HG03135 (cell line): Measurements from ENCODE around the gene TRPM3.
"Not testable (repeated sequence)": the region's sequence is repeated elsewhere in the genome, so short reads cannot be mapped to it uniquely, and the experiment has no call there.

ENCODE experiments used
- ATAC-seq: cut with Tn5 transposase; IDR thresholded peaks from one replicate; pipeline ENCODE4 v1.9.1; 2021; ENCODE audit warnings: mild to moderate bottlenecking, moderate library complexity; ENCODE audit not compliant: unreplicated experiment

The TRPM3 gene

DNA sequence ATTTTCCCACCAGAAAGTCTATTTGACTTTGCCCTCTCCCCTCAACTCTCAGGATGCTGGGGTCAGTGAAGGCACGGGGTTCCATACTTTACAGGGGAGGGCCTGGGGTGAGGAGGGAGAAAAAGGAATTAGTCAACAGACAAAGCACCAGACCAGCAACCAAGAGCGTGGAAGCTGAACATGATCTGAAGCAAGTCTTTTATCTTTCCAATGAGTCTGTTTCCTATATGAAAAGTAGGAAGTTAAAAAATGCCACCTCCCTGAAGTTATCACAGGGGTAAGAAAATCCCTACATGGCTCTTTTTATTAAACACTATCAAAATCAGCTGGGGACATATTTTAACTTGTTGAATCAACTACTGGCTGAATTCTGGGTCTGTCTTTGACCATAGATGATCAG lies 337.0 kb downstream of the TRPM3 start:
- no peak for ATAC-seq

DNA sequence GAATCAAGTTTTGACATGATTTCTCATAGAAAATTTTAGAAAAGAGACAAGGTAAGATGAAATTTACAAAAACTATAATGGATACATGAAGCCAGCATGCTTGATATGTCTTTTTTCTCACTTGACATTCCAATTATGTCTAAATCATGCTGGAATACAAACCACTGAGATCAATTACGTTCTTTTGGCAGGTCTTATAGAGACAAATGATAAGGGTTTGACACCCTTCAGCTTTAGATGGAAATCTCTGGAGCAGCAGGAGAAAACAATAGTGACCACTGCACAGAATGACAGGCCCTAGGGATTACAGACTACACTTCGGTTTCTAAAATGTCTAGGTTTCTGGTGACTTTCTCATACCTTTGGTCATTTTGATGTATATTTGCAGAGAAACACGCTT lies 342.9 kb downstream of the TRPM3 start:
- no peak for ATAC-seq

DNA sequence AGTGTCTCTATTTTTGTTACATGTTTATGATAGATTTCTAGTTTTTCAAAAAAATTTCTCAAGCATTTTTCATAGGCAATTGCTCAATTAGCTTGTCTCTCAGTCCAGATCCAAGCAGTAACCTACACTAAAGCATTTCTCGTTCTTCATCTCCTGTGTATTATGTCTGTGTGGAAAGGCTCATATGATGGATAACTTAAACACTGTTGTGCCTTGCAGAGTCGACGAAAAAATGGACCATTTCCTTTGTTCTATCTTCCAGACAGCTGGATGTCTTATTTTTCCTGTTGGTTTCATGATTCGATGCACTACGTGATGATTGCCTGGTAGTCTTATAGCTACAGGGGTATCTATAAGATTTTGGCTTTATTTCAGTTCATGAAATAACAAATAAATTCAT lies 347.8 kb downstream of the TRPM3 start:
- ATAC-seq = no peak

DNA sequence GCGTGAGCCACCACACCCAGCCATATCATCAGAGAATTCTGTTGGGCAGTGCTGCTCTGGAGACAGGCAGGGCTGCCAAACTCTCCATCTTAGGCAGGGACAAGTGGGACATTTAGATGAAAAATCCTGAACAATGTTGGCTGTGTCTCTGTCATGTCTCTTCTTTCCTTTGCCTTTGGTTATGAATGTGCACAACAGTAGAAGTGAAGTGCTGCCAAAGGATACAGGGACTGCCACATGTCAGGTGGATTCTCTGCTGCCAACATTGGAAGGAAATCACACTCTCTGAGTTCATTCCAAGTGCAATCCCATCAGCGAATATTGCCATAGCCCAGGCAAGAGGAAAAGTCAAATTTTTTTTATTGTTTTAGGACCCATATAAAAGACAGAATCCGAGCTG lies 348.8 kb downstream of the TRPM3 start:
- ATAC-seq = no peak

DNA sequence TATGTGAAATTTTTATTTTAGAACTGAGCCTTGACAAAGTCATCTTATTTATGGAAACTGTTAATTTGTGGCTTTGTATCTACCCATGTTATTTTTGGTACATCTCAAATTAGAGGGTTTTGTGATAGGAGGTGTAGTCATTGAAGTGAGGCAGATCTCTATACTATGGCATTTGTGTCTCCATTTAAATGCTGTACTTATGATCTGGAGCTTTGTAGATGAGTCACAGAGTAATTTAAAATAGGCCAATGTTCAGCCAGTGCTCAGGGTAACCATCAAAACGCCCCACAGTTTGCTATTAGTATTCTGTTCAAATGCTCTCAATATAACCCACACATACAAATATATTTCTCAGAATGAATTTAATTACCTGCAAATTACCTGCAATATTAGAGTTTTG lies 355.5 kb downstream of the TRPM3 start:
- ATAC-seq = no peak

DNA sequence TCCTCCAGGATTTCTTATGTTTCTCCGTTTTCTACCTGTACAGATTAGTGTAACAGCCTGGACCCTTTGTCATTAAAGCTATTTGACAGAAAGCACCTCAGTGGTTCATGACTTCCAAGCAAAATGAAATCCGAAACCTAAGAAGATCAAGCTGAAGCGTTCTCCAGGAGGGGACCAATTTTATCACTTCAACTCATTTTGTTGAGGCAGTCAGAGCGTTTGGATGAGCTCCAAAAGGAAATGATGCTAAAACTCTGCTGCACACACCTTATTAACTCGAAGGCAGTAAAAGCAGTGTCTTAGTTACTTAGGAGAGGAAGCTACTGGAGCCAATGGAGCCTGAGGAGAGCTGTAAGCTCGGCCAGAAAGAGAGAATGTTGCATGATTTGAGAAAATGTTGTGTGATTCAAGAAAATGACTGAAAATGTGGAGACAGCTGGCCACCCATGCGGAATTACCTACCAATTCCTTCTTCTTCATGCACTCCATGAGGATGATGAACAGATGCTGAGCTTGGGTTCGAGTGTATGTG lies 360.2 kb downstream of the TRPM3 start:
- ATAC-seq = no peak

DNA sequence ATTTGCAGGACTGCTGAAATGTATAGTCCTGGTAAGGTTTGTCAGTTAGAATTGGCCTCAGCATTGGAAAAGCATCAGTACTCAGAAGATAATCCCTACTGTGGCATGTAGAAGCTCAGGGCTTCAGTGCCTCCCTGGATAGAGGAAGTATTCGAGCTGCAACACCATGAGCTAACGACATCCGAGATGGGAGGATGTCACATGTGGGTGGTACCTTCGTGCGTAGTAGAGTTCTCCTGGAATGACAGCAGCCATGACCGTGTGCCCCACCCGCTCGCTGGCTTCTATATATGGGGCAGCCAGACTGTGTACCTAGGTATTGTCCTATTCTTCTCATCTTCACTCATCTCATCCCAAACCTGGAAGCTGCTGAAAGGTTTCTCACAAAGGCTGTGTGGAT lies 361.2 kb downstream of the TRPM3 start:
- no peak for ATAC-seq

DNA sequence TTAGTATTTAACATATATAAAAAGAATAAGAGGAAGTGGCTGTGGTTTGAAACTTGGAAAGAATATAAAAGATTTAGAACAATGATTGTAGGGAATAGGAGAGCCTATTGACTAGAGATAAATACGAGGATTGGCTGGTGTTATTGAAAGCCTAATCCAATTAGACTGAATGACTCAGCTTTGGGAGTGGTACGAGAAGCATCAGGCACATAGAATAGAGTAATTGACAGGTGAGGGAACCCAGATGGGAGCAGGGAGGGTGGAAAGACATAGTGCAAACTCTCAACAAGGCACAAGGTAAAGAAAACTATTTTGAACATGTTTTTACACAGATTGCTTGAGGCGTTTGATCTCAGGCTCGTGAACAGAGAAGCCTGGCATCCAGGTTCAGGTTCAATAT lies 368.1 kb downstream of the TRPM3 start:
- no peak for ATAC-seq

DNA sequence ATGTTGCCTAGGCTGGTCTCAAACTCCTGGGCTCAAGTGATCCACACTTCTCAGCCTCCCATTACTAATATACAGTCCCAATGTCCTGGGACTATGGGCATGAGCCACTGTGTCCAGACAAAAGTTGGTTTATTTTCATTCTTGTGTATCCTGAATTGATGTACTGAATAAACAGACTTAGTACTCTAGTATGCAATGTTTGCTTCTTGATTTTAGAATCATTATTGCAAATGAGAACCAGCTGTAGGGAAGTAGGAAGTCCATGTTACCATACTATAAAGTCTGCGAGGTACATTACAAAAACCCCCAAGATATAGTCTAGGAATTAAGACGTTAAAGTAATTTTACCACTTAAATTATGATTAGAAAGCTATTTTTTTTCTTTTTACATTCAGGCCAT lies 372.4 kb downstream of the TRPM3 start:
- ATAC-seq = no peak

DNA sequence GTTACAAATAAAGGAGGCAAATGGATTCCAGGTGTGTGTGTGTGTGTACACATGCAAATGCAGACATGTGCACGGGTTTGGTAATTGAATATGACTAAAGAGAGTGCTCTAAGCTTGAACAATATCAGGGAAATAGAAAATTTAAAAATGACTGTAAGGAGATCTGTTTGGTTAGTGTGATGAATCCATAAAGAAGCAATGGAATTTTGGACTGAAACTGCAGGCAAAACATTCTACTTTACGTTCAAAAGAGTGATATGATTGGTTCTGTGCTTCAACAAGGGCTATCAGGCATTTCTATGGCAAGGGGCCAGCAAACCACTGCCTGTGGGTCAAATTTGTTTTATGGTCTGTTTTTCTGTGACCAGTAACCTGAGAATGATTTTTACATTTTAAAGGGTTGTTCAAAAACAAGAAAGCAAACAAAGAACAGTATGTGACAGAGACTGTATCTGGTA lies 374.1 kb downstream of the TRPM3 start:
- ATAC-seq = no peak

DNA sequence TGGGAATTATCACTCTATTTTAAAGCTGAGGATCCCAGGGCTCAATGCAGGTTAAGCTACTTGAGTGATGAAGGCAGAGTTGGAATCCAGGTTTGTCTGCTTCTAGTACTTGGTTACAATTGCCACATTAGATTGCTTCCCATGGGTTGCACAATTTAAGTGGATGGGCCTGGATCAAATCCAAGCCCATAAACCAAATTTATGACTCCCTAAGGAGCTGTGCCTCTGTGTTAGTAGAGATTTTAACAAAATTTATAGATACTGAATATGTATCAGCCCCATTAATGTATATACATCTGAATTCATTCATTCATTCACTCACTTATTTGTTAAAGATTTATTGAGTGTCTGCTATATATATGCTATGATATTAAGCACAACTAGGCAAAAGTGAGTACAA lies 374.7 kb downstream of the TRPM3 start:
- no peak for ATAC-seq

DNA sequence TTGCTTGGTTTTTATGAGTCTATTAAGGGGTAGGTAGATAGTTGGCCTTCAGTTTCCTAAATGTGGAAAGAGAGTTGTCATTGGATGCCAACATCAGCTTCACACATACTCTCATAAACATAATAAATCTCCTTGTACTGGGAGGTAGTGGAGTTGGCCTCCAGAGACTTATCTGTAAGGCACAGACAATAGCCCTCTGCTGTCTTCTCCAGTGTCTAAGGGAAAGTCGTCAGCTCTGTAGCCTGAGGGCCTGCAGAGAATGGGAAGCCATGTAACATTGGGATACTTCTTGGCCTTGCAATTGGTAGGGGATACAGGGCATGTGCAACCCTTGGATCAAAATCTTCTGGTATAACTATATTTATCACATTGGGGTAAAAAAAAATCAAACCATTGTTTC lies 375.1 kb downstream of the TRPM3 start:
- no peak for ATAC-seq

DNA sequence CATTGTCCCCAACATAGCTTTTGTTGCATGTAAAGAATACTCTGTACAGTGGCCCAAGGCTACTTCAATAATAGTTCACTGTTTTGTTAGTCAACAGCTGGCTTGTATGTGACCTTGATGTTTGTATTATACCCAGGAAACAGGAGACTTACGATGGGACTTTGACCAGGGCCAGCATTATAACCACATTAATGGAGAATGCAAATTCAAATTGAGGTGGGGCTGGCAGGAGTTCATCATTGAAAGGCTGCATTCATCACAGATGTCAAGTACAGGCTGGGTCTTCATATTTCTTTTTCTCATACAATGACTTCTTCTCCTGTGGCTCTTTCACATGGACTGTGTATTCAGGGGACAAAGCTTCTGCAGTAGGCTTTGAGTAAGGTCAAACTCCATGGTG lies 396.6 kb downstream of the TRPM3 start:
- not testable (repeated sequence) for ATAC-seq

DNA sequence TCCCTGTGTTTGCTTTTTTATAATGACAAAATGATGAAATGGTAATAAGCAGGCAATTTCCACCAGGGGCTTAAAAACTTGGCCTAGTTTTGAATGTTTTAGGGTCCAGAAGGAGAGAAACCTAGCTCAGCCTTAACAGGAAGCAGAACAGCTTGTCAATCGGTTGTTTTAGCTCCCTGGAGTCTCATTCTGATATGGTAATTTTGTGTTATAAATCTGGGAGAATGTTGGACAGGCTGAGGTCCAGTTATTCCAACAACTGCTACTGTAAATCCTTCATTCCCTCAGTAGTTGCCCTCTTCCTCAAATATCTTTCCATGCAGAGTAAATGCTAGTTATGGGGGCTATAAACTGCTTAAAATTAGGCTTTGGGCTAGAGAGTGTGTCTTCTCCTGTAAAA lies 397.4 kb downstream of the TRPM3 start:
- not testable (repeated sequence) for ATAC-seq

DNA sequence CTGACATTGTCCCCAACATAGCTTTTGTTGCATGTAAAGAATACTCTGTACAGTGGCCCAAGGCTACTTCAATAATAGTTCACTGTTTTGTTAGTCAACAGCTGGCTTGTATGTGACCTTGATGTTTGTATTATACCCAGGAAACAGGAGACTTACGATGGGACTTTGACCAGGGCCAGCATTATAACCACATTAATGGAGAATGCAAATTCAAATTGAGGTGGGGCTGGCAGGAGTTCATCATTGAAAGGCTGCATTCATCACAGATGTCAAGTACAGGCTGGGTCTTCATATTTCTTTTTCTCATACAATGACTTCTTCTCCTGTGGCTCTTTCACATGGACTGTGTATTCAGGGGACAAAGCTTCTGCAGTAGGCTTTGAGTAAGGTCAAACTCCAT lies 414.6 kb downstream of the TRPM3 start:
- not testable (repeated sequence) for ATAC-seq

DNA sequence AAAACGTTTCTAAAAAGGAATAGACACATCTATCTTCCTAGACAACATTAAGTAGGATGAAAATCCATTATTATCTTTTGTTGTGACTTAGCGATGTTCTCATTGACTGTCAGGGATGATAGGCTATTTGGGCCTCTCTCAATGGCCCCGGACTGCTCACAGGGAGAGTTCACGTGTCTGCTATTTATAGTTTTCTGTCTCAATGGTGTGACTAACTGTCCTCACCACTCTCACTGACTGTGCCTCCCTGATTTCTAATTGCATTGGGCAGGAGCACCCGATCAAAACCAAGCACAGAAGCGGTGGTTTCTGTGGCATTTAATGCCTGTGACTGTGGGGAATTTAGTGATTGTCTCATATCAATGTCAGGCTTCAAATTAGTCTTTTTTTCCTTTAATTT lies 420.3 kb downstream of the TRPM3 start:
- no peak for ATAC-seq

DNA sequence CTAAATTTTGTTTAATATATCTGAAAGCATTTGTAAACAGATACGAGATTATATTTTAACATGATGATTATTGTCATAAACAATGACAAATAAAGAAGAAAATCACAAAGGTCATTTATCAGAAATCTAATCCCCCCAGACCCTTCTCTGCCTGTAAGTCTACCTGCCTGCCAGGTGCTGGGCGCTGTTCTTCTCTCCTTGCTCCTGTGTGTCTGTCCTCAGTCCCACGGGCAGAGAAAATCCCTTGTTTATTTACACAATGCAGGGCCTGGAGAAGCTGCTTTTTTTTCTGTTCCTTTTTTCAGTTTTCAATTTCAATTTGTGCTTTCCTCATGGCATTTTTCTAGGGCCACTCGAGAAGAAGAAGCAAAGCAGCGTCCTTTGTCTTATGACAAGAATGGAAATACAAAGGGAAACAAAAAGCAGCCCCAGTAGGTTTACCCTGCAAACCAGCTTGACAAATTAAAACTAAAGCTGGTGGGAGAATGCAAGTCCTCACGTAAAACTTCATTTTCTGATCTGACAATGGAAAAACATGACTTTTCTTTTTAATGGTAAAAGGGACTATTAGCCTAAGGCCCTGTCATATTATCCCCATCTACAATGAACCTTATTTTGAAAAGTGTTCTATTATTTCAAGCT lies 424.6 kb downstream of the TRPM3 start:
- ATAC-seq = no peak

DNA sequence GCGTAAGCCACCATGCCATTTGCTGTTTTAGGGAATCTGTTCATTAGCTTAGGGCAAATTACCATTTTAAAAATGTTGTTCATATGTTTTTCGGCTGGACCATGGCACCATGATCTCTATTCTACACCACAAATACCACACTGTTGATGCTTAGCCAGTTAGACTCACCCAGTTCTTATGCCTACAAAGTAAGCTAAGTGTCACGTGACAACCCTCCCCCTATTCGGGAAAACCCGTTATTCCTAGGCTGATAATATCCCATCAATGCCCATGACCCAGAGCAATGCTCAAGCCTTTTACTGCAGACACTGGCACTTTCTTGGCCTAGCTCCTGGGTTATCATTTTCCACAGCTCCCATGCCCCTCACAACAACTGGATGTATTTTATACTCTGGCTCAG lies 426.7 kb downstream of the TRPM3 start:
- no peak for ATAC-seq

DNA sequence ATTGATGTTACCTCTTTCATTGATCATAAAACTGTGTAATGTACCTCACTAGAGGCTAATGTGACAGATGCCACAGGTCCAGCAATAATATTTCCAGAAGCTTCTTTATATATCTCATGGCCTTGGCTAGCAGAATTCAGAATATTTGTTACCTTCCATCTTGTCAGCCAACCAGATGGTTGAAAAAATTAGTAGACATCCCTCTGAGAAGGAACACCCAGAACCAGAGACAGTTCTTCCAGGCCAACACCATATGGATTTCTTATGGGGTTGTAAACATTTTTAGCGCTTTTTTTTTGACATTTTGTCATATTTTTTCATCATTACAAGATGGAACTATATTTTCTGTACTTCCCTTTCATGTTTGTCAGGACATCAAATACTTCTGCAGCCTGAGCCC lies 428.2 kb downstream of the TRPM3 start:
- no peak for ATAC-seq

DNA sequence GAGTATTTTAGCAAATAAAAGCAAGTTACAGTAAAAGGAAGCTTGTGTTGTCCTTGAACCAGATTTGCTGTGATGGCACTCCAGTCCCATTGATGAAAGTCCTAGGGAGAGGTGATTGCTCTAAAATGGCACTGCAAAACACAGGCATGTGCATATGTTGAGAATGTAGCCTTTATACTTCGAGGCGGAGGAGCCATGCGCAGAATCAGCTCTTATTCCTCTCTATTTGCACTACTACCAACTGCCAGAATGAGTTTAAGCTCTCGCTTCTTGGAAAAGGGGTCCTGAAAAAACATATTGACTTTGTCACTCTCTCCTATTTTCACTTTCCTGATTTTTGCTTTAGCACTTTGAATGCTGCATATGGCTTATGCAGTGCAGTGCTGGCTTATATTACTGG lies 429.0 kb downstream of the TRPM3 start:
- no peak for ATAC-seq

DNA sequence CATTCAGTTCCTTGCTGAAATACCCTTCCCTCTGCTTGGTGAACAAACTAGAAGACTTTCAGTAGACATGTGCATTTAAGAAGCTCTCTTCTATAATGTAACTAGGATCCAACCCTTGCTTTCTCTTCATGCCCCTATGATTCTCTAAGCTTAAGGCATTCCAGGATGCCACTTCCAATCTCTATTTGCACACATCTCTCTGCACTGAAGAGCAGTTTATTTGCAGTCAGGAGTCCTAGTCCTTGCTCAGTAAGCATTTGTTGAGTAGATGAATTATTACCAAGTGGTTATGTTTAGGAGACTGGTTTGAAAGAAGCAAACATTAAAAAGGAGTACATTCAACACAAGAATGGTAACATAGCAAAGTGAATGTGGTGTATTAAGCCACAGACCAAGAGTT lies 432.7 kb downstream of the TRPM3 start:
- ATAC-seq = no peak

DNA sequence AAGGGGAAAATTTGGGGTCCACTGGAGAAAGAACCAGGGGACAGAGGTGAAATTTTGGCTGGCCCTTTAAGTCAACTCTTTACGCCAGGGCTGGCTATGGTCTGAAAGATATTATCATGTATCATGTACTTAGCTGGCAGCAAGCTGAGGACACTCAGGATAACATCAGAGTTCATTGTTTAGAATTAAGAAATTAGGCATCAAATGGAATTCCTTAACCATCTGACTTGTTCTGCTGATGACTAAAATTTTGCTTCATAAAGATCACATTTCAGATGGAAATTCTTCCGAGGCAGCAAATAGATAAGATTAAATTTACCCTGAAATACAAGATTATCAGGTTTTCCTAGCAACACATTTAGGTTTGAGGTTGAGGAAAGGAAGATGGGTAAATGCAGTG lies 437.6 kb downstream of the TRPM3 start:
- no peak for ATAC-seq

DNA sequence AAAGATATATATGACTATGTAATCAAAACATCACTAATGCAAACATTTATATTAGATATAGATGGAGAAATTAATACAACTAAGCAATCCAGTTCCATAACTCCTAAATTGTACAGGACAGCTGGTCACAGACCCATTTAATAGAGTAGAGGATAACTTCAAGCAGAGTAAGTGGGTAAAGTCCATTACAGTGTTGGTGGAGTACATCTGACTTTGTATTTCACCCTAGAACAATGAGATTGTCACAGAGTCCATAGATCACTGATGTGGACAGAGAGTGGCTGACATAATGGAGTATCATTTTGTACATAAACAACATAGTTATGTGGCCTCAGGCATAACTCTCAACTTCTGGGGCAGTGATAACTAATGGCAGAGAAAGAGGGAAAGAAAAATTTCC lies 439.1 kb downstream of the TRPM3 start:
- ATAC-seq = no peak
